Measurements from ENCODE around the gene SLC41A3. TPM values are rescaled to one million over a fixed set of nuclear protein-coding genes. Genes with fewer than 3 reads are reported as not detected.
"Not testable (repeated sequence)": the region's sequence is repeated elsewhere in the genome, so short reads cannot be mapped to it uniquely, and the experiment has no call there.

The SLC41A3 gene
- total RNA-seq, 1 experiment from 2014 or later: 34.5 TPM

DNA sequence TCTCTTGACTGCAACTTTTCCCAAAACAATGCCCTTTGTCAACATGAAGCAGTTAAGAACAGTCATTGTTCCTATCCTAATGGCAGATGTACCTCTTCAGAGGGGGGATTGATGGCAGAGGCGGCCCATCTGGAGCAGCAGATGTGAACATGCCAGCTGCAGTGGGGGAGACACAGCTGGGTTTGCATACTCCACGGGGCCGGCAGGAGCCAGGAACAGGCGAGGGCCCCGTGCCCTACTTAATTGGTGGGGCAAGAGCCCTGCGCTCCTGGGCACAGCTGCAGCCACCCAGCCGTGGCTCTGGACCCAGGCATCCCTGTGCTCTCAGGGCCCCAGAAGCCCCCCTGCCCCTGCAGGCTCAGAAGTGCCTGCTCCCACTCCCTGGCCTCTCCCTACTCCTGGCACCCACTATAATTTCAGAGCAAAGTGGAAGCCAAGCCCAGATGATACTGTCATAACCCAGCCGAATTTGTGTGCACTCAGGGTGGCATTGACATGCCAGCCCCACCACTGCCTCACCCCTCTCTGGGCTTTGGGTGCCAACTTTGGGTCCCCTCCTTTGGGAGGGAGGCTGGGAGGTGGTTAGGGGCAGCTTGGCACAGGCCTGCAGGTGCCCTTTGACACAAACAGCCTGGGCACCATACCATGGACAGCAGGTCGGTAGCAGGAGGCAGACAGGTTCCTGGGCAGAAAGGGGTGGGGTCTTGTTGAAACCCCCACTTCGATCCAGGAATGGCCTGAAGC, 80.3 kb downstream of the SLC41A3 start:
- no peak for DNase-seq (ENCODE audit: low spot score)

DNA sequence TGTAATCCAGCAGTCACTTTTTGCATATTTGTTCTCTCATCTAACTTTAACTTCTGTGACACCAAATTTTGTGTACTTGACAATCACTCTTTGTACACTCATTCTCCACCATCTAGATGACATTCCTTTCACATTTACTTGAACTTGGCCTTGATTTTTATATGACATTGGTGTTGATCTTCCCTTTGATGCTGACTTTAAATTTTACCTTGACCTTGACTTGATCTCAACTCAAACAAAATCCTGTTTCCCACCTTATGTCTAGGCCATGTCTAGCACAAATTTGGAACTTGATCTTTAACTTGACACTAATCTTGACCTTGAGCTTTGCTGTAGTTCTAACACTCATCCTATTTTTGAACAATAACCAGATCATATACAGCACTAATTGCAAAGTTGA, 81.7 kb downstream of the SLC41A3 start:
- no peak for DNase-seq (ENCODE audit: low spot score)

DNA sequence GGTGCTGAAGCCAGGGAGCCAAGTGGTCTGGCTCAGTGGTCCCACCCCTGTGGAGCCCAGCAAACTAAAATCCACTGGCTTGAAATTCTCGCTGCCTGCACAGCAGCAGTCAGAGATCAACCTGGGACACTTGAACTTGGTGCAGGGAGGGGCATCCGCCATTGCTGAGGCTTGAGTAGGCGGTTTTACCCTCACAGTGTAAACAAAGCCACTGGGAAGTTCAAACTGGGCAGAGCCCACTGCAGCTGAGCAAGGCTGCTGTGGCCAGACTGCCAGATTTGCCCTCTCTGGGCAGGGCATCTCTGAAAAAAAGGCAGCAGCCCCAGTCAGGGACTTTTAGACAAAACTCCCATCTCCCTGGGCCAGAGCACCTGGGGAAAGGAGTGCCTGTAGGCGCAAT, 87.2 kb downstream of the SLC41A3 start:
- DNase-seq (ENCODE audit: low spot score): not testable (repeated sequence)

DNA sequence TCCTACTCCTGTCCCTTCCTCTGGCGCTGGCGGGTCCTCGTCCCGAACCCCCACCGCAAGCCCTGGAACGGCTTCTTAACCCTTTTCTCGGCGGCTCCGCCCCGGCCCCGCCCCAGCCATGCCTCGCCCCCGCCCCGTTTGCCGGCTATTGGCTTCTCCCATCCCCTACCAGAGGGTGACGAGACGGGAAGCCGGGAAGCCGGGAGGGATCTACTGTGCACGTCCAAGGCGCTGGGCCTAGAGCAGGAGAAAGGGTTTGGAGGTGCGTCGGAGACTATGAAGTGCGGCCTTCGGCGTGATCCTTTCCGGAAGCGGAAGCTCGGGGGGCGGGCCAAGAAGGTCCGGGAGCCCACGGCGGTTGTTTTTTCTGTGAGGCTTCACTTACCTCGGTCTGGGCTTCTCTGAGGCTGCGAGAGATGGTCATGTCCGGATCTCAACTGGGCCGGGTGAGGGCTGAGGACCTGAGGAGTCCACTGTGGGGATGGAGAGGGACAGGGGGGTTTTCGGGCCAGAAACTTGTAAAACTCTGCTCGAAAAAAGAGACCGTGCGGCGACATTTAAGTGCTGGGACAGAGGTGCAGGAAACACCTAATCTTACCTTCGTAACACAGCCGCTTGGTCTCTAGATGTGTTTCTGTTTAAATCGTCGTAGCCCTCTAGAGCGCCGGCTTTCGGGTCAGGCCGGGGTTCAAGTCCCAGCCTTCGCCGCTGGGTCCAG, 93.5 kb downstream of the SLC41A3 start:
- DNase-seq (ENCODE audit: low spot score): peak; percentile 97

DNA sequence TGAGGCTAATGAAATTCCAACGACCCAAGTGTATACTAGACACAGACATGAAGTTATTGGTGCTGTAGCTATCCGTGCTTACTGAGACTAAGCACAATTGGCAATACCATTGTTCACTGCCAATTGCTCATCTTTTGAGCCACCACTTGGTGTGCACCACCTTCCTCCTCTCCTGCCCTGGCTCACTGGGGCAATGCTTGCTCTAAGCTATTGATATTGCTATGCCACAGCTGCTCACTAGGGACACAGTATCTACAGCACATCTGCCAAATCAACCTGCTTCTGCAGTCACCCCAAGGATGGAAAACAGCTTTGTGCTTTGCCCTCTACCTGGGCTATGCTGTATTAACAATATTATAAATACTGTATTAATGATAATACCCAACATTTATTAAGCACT, 99.0 kb downstream of the SLC41A3 start:
- not testable (repeated sequence) for DNase-seq (ENCODE audit: low spot score)

DNA sequence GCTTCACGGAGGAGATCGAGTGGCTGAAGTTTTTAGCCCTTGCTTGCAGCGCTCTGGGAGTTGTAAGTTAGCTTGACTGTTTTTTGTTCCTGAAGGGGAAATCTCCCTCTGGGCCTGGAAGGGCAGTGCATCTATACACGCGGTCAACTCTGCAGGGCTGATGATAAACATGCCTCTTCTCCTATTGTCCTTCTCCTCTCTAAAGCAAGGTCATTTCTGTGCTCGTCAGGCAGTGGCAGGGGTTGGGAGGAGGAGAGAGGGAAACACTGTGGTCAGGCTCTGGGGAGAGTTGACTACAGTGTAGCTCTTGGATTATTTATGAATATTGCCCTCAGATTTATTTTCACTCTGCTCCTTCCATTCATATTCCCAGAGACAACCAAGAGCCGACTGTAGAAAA, 106.8 kb downstream of the SLC41A3 start:
- DNase-seq (ENCODE audit: low spot score): not testable (repeated sequence)

DNA sequence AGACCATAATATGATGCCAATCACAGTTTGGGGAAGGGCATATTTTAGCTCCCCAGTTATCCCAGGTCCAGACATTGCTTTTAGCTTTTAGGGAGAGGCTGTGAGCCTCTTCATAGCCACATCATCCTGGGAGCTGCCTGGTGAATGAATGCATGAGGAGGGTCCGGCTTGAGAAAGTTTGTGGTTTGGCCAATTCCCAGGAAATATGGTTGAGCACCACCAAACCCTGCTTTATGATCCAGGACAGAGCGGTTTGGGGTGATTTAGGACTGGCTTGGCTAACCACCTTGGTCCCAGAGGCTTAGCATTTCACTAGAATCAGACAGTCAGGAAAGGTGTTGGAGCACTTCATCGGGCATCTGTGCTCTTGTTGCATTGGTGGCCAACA, 107.9 kb downstream of the SLC41A3 start:
- DNase-seq (ENCODE audit: low spot score): not testable (repeated sequence)

DNA sequence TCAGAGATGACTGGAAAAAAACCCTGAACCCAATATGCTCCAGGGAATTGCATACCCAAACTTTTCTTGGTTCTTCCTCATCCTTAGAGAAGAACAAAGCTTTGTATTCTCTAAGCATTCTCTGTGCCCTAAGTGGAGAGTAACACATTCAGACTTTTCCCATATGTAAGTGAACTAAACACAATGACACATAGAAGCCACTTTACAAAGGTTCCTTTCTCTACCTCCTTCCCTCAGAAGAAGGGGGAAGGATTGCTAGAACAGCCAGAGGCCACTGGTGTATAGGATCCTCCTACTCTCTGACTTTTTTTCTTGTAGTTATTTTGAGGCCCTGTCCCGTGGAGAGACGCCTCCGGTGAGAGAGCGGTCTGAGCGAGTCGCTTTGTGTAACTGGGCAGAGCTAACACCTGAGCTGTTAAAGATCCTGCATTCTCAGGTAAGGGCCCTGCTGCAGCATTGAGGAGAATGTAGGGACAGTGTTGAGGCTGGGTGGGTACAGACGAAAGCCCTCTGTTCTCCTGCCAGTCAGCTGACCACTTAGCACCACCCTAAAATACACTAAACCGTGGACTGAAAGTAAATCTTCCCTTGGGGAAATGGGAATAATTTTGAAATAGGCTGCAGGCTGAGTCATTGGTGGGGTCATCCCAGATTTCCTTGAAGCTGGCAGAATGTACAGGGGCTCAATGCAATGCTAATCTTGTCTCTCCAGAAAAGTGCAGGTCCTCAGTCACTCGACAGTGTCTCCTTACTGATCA, 108.5 kb downstream of the SLC41A3 start:
- DNase-seq (ENCODE audit: low spot score): not testable (repeated sequence)

DNA sequence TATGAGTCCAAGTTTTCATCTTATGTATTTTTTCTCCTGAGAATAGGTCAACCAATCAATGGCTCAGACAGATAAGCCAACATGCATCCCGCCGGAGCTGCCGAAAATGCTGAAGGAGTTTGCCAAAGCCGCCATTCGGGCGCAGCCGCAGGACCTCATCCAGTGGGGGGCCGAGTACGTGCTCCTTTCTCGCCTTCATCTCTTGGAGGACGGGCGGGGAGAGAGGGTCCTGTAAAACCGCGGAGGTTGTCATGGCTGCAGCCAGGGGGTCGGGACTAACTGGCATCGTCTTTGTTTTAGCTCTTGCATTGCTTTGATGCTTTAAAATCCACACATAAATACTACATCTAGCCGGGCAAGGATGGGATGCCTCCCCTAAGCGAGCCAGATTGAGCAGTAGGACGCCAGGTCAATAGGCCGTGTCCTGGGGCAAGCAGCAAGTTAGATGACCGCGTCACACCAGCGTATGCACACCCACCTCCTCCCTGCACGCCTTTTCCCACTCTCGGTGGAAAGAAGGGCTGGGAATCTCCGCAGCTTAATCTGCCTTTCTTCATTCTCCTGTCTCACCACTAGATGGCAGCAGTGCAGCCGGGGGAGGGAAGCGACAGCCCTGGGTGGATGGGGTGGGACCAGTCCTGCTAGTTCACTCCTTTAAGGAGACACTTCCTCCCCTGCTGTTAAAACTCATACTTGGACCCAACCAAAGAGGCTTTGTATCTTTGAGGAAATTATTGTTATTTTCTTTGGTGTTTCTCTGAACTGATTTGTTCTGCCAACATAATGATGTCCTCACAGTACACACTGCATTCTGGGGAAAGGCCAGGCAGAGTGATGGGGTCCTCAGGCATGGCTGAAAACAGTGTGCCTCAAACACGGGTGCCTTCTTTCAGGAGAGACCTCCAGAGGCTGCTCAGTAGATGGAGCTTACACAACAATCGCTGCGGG, 111.7 kb downstream of the SLC41A3 start:
- DNase-seq (ENCODE audit: low spot score): not testable (repeated sequence)

DNA sequence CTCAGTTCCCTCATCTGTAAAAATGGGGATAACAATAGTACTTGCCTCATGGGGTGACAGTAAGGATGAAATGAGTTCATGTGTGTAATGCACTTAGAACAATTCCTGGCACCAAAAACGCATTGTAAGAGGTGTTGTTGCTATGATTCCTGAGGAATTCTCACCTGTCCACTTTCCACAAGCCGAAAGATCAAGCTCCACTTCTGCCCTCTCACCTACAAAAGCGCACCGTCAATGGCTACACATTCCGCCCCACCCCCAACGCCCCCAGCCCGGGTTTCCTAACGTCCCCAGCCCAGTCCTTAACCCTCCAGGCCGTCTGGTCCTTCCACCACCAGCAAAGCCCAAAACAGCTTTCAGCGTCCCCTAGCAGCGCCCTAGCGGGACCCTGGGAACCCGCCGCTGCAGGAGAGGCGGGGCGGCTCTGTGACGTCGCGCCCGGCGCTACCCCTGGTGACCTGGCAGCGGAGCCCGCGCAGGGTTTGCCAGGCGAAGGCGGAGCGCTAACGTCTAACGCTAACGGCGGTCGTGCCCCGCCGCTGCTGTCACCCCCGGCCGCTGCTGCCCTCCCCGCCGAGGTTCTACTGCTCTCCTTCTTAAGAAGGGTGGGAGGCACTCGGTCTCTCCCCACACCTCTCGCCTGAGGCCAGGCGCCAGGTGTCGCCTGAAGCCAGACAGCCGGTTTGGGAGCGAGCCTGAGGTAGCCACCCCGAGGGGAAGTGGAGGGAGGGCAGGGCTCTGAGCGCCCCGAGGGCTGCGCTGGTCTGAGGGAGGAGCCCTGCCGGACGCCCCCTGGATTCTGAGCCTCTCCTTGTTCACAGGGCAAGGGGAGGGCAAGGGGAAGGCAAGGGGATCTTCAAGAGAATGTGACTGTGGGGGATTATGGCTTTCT, 115.0 kb downstream of the SLC41A3 start, which contains the start of gene ROPN1B:
Gene ROPN1B (plus strand): TSS at position 478 of the 892 bp plus-strand sequence. CDS start 2,877 bp downstream, outside the sequence.
- DNase-seq (ENCODE audit: low spot score): not testable (repeated sequence)

DNA sequence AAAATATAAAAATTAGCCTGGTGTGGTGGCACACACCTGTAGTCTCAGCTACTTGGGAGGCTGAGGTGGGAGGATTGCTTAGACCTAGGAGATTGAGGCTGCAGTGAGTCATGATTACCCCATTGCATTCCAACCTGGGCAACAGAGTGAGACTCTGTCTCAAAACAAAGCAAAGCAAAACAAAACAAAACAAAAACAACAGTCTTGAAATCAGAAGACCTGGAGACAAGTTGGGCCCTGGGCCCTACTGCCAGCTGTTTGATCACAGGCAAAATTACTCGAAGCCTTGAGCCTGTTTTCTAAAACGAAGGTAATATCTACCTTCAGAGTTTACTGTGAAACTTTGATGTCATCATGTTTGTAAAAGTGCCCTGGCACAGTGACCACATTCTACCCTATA, 115.8 kb downstream of the SLC41A3 start:
- not testable (repeated sequence) for DNase-seq (ENCODE audit: low spot score)

DNA sequence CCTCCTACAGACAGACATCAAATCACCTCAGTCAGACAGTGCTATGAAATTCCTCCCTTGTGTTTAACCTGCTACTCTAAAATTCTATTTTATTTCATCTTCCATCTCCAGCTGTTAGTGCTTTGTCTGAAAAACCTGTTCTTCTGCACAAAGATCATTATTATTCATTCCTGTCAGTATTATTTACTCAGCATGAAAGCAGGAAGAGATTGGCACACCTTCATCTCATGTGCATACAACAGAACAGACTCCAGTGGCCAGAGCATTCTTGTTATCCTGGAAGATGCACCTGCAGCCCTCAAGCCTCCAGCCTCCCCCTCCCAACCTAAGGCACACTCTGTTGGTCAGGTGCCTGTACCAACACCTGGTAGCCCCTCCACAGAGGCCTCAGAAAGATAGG, 116.8 kb downstream of the SLC41A3 start:
- no peak for DNase-seq (ENCODE audit: low spot score)

DNA sequence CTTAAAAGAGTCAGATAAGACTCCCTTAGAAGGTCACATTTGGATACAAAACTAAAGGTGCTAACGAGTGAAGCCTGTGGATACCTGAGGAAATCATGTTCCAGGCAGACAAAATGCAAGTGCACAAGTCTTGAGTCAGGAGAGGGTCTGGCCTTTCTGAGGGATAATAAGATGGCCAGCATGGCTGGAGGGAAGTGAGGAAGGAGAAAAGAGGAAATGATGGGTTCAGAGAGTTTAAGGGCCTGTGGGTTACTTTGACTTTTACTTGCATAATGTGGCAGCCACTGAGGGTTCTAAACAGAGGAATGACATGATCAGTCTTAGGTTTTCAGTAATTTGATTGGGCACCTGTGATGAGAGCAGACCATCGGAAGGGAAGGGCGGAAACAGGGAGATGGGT, 118.4 kb downstream of the SLC41A3 start:
- DNase-seq (ENCODE audit: low spot score): no peak

DNA sequence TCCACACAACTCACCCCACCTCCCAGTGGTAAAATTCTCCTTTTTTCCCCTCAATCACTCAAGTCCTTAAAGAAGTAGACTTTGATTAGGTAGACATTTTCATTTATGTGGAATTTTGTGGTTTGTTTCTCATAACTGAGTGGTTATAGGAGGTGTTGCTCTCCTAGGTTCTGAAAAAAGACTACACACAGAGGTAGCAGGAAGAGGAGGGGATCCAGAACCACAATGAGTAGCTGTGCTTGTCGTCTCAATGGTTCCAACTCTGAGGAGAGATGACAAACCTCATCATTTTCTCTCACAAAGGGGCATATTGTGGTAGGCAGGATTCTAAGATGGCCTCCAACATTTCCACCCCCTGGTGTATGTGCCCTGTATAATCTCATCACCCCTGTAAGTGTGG, 120.1 kb downstream of the SLC41A3 start:
- not testable (repeated sequence) for DNase-seq (ENCODE audit: low spot score)

DNA sequence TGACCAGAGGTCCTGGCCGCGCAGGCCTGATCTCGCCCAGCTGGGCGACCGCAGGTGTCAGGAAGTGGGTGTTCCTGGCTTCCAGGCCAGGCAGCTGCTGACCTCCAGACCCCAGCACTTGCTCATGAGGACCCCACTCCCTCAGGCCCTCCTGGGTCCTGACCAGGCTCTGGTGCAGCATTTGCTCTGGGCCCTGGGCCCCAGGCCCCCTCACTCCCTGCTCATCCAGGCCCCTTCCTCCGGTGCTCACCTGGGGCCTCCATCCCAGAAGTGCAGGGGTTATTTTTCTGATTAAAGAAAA, 122.7 kb downstream of the SLC41A3 start:
- DNase-seq (ENCODE audit: low spot score): no peak

DNA sequence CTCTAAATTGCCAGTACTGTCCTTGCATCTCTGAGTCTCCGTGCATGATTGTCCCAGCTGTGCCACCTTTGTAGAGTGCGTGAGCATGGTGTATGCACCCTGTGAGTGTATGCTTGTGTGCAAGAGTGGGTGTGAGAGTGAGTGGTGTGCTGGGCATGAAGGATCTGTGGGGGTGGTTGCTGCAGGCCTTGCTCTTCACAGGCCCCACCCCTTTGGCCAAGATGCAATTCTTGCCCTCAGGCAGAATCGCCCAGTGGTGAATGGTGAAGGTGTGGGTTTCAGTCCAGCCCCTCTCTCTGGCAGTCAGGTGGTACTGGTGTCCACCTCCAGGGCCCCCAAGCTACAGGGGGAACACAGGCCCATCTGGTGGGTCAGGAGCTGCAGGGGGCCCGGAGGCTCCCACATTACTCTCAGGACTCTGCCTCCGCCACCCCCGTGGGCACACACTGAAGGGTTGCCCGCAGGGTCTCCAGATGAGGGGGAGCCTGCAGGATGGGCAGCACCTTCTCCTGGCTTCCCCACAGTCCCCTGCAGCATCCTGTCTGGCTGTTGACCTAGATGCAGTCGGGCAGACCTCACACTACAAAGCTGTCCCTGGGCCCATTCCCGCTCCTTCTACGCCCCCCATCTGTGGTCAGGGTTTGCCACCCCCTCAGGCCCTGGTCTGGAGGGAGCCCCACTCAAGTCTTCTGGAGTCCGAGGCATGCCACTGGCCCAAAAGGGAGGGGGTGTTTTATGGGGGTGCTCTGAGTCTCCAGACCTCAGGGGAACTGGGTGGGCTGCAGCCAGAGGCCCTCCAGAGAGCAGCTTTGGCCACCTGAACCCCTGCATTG, 123.3 kb downstream of the SLC41A3 start:
- no peak for DNase-seq (ENCODE audit: low spot score)

DNA sequence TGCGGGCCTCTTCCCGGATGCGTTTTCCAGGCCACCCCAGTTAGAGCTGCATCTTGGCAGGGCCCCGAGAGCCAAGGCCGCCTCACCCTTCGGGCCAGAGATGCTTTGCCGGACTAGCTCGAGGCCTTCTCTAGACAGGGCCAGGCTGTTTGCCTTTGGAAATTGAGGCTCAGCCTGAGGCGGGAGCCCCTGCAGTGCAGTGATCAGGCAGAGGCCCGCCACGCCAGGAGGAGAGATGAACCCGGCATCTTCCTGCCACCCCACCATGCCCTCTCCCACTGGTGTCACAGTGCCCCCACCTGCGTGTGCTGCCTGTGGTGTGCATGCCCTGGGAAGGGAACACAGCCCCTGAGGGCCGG, 123.9 kb downstream of the SLC41A3 start:
- no peak for DNase-seq (ENCODE audit: low spot score)

DNA sequence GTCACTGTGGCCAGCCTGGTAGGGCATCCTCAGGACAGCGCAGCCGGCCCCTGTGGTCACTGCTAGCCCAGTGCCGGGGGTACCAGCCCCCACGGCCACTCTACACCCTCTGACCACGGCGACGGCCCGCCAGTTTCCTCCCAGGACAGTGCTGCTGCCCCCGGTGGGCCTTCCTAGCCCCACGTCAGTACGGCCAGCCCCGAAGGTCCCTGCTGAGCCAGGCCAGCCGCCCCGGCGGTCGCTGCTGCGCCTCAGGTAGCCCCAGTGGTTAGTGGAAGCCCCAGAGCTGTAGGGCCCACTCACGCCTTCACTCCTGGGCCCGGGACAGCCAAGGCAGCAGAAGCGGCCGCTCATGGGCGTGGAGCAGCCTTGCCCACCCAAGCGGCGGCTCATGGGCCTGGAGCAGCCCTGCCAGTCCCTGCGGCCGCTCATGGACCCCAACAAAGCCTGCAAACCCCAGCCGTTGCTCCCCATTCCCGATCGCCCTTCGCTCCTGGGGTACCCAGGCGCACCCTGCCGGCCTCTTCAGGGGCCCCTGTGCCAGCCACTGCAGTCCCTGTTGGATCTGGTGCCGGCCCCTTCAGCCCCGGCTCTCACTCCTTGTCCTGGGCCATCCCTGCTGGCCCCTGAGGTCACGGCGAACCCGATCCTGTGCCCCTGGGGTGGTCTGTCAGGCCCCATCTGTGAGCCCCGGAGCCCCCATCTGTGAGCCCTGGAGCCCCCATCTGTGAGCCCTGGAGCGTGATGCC, 124.4 kb downstream of the SLC41A3 start:
- DNase-seq (ENCODE audit: low spot score): no peak

Data from H4 (cell line).